Measurements from ENCODE around the gene CDH24.

The CDH24 gene, protein sequence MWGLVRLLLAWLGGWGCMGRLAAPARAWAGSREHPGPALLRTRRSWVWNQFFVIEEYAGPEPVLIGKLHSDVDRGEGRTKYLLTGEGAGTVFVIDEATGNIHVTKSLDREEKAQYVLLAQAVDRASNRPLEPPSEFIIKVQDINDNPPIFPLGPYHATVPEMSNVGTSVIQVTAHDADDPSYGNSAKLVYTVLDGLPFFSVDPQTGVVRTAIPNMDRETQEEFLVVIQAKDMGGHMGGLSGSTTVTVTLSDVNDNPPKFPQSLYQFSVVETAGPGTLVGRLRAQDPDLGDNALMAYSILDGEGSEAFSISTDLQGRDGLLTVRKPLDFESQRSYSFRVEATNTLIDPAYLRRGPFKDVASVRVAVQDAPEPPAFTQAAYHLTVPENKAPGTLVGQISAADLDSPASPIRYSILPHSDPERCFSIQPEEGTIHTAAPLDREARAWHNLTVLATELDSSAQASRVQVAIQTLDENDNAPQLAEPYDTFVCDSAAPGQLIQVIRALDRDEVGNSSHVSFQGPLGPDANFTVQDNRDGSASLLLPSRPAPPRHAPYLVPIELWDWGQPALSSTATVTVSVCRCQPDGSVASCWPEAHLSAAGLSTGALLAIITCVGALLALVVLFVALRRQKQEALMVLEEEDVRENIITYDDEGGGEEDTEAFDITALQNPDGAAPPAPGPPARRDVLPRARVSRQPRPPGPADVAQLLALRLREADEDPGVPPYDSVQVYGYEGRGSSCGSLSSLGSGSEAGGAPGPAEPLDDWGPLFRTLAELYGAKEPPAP

DNA sequence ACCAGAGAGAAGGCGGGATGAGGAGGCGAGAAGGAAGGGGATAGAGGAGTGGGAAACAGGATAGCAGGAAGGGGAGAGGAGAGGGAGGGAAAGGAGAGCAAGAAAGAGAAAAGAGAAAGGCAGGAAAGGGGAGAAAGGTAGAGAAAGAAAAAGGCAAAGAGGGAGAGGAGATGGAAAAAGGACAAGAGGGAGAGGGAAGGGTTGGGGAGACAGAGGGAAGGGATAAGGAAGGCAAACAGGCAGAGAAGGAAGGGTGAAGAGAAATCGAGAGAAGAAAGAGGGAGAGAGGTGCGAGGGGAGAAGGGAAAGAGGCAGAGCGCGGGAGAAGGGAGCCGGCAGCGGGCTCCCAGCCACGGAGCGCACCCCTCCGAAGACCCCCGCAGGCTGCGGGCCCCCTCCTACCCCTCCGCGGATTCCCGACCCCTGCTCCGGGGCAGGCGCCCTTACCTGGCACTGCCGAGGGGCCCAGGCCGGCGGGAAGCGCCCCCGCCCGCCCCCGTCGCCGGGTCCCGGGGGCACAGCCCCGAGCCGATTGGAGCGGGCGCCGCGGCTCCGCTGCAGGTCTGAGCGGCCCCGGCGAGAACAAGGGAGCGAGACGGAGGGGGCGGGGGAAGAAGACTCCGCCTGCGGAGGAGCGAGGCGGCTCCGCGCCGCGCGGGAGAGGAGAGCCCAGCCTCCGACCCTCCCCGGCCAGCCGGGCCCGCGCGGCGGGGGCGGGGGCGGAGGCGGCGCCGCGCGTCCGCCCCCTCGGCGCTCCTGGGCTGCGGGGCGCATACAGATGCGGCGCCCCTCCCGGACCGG lies at the start of gene CDH24:
Gene CDH24, minus strand, starts transcription at position 565 of the 801 bp plus-strand sequence. CDS start 1,787 bp downstream, outside the sequence.
- intact Hi-C loops (cut with micrococcal nuclease) = no loop called here
- peaks cover 41% of the 10 kb centered on the region for H3K36me3 Mint-ChIP-seq (ENCODE audit: low read depth)
- peaks cover 22% of the 10 kb centered on the region for H3K27me3 Mint-ChIP-seq
- peak within 1 kb of the TSS; percentile 28 for H3K27ac Mint-ChIP-seq
- H3K9me3 Mint-ChIP-seq = no peaks in the 10 kb centered on the region
- peak within 1 kb of the TSS; percentile 78 for H3K4me3 Mint-ChIP-seq
- H3K4me1 Mint-ChIP-seq (ENCODE audit: low read depth) = peaks cover 30% of the 10 kb centered on the region

DNA sequence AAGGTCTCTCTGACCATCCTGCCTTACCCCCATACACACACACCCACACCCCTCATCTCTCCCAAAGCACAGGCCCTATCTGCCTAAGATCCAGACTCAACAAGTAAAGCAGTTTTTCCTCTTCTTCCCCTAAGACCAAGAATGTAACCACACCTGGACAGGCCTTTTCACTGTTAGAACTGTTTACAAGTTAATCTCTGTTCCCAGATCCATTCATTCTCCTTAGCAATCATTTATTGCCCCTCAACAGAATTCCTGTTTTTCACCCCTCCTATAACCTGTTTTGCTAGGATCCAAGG lies 49.4 kb upstream of the CDH24 start:
- H3K9me3 Mint-ChIP-seq = no peaks in the 10 kb centered on the region
- peaks cover 49% of the 10 kb centered on the region for H3K4me1 Mint-ChIP-seq (ENCODE audit: low read depth)
- H3K4me3 Mint-ChIP-seq = no peak overlapping the region
- no peaks in the 10 kb centered on the region for H3K27me3 Mint-ChIP-seq
- no peaks in the 10 kb centered on the region for H3K36me3 Mint-ChIP-seq (ENCODE audit: low read depth)
- intact Hi-C loops (cut with micrococcal nuclease) = no loop called here
- H3K27ac Mint-ChIP-seq = peak overlapping the region; percentile 72

DNA sequence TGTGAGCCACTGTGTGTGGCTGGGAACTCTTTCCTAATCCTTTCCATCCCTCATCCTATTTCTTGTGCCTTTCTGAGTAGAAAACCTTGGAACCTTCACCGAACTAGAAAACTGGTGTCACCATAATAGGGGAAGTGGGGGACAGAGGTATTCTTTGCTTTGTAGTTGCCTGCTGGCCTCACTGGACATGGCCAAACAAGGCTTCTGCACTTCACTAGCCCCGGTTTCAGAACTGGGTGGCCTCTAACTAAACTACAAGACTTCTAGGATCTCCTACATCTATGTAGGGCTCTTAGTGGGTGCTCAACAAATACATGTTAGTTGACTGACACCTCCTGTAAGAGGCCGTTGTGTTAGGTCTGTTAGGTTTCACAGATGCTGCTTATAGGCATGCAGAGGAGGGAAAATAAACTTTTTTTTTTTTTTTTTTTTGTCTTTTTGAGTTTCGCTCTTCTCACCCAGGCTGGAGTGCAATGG lies 48.1 kb upstream of the CDH24 start:
- H3K9me3 Mint-ChIP-seq = no peaks in the 10 kb centered on the region
- H3K4me1 Mint-ChIP-seq (ENCODE audit: low read depth) = peaks cover 62% of the 10 kb centered on the region
- intact Hi-C loops (cut with micrococcal nuclease) = no loop called here
- H3K4me3 Mint-ChIP-seq = no peak overlapping the region
- H3K27ac Mint-ChIP-seq = peak overlapping the region; percentile 65
- no peaks in the 10 kb centered on the region for H3K27me3 Mint-ChIP-seq
- H3K36me3 Mint-ChIP-seq (ENCODE audit: low read depth) = no peaks in the 10 kb centered on the region

DNA sequence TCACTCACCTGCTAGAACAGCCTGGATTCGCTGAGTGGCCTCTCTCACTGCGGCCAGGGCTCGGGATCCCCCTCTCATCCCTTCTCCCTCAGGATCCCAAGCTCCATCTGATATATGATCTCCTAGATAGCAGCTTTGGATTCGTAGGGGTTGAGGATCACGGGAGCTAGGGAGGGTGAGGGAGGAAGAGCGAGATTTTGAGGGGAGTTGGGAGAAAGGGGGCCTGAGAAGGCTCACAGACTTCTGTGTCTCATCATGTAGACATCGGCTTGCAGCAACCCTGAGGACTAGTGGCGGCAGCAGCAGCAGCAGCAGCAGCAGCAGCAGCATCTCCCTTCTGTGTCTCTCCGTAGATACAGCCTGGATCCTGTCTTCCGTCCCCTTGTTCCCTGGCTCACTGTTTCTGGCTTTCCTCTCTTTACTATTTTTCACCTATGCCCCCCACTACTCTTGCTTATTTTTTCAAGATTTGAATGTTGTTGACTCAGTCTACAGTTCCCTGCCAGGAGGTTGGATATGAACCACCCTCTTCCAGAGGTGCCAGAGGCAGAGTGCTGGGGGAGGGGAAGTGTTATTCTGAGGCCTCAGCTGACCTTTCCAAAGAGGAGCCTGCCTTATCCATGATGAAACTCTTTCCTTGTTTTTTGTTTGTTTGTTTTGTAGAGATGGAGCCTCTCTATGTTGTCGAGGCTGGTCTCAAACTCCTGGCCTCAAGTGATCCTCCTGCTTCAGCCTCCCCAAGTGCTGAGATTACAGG lies 47.4 kb upstream of the CDH24 start, which contains the start of gene CIROP:
Gene CIROP, minus strand, starts transcription at position 399 of the 757 bp plus-strand sequence. Its CDS starts 69 bp downstream, at position 330.
- intact Hi-C loops (cut with micrococcal nuclease) = no loop called here
- peaks cover 68% of the 10 kb centered on the region for H3K4me1 Mint-ChIP-seq (ENCODE audit: low read depth)
- H3K36me3 Mint-ChIP-seq (ENCODE audit: low read depth) = no peaks in the 10 kb centered on the region
- peak within 1 kb of the TSS; percentile 65 for H3K27ac Mint-ChIP-seq
- no peaks in the 10 kb centered on the region for H3K9me3 Mint-ChIP-seq
- no peaks in the 10 kb centered on the region for H3K27me3 Mint-ChIP-seq
- H3K4me3 Mint-ChIP-seq = peak within 1 kb of the TSS; percentile 27

DNA sequence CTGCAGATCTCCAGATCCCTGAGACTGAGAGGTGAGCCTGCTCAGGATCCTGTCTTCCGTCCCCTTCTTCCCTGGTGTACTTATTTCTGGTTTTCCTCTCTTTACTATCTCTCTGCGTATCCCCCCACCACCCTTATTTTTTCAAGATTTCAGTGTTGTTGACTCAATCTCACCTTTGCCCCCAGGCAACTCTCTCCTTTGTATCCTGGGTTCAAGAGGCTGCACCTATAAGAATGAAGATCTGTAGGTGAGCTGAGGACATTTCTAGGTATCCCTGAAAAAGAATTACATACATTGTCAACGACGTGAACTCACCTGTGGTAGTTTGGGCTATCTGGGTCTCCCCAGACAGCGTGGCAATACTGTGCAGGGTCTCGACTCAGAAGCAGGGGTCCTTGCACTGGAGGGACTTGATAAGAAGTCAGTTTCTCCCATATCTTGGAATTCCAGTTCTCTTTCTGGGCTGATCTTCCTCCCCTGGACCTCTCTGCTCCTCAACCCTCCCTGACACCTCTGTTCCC lies 46.8 kb upstream of the CDH24 start:
- H3K27ac Mint-ChIP-seq = peak overlapping the region; percentile 65
- no peaks in the 10 kb centered on the region for H3K36me3 Mint-ChIP-seq (ENCODE audit: low read depth)
- H3K27me3 Mint-ChIP-seq = no peaks in the 10 kb centered on the region
- no peaks in the 10 kb centered on the region for H3K9me3 Mint-ChIP-seq
- intact Hi-C loops (cut with micrococcal nuclease) = no loop called here
- no peak overlapping the region for H3K4me3 Mint-ChIP-seq
- peaks cover 74% of the 10 kb centered on the region for H3K4me1 Mint-ChIP-seq (ENCODE audit: low read depth)

DNA sequence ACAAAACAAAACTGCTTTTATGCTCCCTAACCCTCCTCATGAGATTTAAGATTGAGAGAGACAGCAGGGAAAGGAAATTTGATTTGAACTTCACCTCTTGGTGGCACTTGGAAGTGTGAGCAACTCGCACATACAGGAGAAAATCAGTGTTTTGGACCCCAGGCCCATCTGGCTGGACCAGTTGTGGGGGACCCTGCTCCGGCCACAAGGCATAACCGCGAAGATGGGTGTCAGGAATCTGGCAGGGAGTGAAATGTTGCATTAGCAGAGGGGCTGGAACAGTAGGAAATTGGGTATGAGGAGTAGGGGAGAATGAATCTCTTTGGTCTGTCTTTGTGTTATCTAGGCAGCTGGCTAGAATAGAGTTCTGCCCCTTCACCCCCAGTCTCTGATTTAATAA lies 46.3 kb upstream of the CDH24 start:
- no peak overlapping the region for H3K4me3 Mint-ChIP-seq
- intact Hi-C loops (cut with micrococcal nuclease) = no loop called here
- no peaks in the 10 kb centered on the region for H3K27me3 Mint-ChIP-seq
- peak overlapping the region; percentile 65 for H3K27ac Mint-ChIP-seq
- no peaks in the 10 kb centered on the region for H3K9me3 Mint-ChIP-seq
- H3K4me1 Mint-ChIP-seq (ENCODE audit: low read depth) = peaks cover 75% of the 10 kb centered on the region
- H3K36me3 Mint-ChIP-seq (ENCODE audit: low read depth) = no peaks in the 10 kb centered on the region

DNA sequence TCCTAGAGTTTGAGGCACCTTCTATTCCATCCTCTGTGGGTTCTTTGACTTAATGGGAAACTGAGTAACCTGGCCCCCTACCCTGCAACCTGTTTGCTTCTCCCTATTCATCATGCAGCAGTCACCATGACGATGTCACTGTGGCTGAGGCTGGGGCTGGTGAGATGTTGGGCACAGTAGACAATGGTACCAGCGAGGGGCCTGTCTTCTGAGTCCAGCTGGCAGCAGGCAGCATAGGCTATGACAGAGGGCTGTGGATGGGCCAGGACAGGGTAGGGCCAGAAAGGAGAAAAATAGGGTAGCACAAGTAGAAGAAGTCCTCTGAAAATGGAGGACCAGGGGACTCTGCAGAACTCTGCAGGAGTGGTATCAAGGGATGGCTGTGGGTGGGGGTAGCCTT lies 45.5 kb upstream of the CDH24 start:
- Mint-ChIP-seq H3K27me3 (no peaks in the 10 kb centered on the region), H3K4me1 (ENCODE audit: low read depth) (peaks cover 78% of the 10 kb centered on the region), H3K36me3 (ENCODE audit: low read depth) (no peaks in the 10 kb centered on the region), H3K4me3 (no peak overlapping the region), H3K27ac (peak overlapping the region; percentile 66), H3K9me3 (no peaks in the 10 kb centered on the region)
- intact Hi-C loops (cut with micrococcal nuclease) = no loop called here

DNA sequence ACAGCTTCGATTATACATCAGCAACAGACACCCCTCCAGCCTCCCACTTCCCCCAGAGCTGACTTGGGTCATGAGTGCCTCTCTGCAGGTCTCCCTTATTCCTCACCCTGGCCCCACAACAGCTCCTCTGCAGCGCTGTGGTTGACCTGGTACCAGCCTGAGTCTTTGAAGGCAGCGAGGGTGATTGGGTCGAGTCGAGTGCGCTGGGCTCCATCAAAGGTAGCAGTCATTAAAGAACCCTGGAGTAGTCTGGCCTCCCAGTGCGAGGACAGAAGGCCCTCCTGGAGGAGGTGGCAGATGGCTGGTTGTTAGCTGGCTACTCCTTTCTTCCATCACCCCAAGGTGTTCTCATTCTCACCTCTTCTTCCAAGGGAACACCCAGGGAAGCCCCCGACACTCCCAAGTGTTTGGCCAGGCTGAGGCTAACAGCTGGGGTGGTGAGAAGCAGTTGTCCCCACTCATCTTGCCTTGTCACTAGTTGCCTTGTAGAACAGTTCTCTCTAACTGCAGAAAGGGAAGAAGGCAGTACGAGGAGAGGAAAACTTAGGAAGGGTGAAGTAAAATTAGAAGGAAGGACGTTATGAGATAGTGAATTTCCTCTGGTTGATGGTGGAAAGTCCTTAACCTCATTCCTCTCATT lies 44.8 kb upstream of the CDH24 start:
- intact Hi-C loops (cut with micrococcal nuclease) = no loop called here
- no peaks in the 10 kb centered on the region for H3K27me3 Mint-ChIP-seq
- no peak overlapping the region for H3K4me3 Mint-ChIP-seq
- no peaks in the 10 kb centered on the region for H3K9me3 Mint-ChIP-seq
- H3K27ac Mint-ChIP-seq = peak overlapping the region; percentile 66
- peaks cover 83% of the 10 kb centered on the region for H3K4me1 Mint-ChIP-seq (ENCODE audit: low read depth)
- H3K36me3 Mint-ChIP-seq (ENCODE audit: low read depth) = no peaks in the 10 kb centered on the region

DNA sequence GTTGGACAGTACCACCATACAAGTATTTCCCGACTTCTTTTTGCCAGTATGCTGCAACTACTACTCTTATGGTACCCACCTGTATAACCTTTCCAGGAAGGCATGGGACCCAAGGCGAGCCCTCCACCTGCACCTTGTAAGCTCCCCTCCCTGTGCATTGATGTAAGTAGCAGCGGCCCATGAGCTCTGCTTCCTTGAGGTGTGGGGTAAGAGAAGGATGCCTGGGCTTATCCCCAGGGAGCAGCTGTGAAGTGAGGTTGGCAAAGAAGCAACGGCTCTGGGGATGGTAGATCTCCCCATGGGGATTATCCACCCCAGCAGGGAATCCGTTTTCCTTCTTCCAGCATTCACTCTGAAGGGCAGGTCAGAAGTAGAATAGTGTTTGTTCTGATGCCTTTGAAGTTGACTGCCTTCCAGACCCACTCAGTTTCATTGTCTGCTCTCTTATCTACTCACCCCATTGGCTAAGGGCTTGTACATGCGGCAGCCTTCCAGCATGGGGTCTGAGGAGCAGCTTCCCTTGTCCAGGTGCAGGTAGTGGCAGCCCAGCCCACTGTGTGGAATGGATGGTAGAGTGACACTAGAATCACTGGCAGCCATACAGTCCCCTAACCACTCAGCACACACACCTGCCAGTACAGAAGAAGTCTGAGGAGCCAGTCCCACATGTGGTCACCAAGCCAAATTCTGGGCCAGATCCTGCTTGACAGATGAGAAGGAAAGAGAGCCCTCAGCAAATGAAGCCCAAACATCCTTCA lies 44.1 kb upstream of the CDH24 start:
- Mint-ChIP-seq H3K4me1 (ENCODE audit: low read depth) (peaks cover 83% of the 10 kb centered on the region), H3K4me3 (no peak overlapping the region), H3K27ac (peak overlapping the region; percentile 66), H3K36me3 (ENCODE audit: low read depth) (no peaks in the 10 kb centered on the region), H3K27me3 (no peaks in the 10 kb centered on the region), H3K9me3 (no peaks in the 10 kb centered on the region)
- intact Hi-C loops (cut with micrococcal nuclease) = no loop called here

DNA sequence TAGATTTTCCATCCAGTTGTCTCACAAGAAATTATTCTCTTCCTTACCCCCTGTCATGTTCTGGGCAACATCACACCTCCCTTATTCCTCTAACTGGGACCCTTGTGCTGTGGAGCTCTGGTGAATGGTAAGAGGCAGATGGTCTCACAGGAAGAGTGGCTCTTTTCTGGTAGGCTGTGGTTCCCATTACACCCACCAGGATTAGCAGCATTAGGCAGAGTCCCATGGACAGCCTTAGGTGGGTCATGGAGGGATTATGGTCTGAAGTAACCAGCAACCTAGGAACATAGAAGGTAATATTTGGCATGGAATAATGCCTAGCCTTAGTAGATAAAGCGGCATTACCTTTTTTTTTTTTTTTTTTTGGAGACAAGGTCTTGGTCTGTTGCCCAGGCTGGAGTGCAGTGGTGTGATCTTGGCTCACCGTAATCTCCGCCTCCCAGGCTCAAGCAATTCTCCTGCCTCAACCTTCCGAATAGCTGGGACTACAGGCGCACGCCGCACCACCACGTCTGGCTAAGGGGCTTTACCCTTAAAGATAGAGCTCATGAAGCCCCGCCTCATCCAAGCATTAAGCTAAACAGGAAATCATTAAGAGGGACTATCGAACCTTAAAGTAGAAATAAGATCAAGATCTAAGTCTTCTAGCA lies 42.0 kb upstream of the CDH24 start:
- peaks cover 65% of the 10 kb centered on the region for H3K4me1 Mint-ChIP-seq (ENCODE audit: low read depth)
- H3K36me3 Mint-ChIP-seq (ENCODE audit: low read depth) = no peaks in the 10 kb centered on the region
- intact Hi-C loops (cut with micrococcal nuclease) = no loop called here
- no peaks in the 10 kb centered on the region for H3K27me3 Mint-ChIP-seq
- no peaks in the 10 kb centered on the region for H3K9me3 Mint-ChIP-seq
- no peak overlapping the region for H3K4me3 Mint-ChIP-seq
- H3K27ac Mint-ChIP-seq = no peak overlapping the region

DNA sequence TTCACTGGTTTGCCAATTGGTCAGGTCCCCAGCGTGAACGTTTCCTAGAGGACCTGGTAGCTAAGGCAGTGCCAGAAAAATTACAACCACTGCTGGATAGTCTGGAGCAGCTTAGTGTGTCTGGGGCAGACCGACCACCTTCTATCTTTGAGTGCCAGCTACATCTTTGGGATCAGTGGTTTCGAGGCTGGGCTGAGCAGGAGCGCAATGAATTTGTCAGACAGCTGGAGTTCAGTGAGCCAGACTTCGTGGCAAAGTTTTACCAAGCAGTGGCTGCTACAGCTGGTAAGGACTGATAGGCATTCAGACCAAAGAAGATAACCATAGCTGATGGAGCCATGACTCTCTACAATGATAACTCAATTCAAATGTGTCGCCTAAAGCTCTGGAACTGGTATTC lies 40.5 kb upstream of the CDH24 start:
- Mint-ChIP-seq H3K36me3 (ENCODE audit: low read depth) (peaks cover 6% of the 10 kb centered on the region), H3K27me3 (no peaks in the 10 kb centered on the region), H3K9me3 (no peaks in the 10 kb centered on the region), H3K4me1 (ENCODE audit: low read depth) (peaks cover 63% of the 10 kb centered on the region), H3K4me3 (no peak overlapping the region), H3K27ac (no peak overlapping the region)
- intact Hi-C loops (cut with micrococcal nuclease) = no loop called here
